ENCODE data around the gene CPA2.

CPA2 gene

GRCh38 chr7:130266258-130266960, at the start of gene CPA2:
CPA2 (plus strand) TSS chr7:130266863; CDS start chr7:130266882, 19 bp downstream.
- H3K9me3 ChIP-seq, result no peaks in the 10 kb centered on the region
- H3K4me1 ChIP-seq (ENCODE audit: control insufficient read depth in 1 of 2, insufficient read depth in 1 of 2, low read depth in 1 of 2, low read length in 1 of 2), result no peaks in the 10 kb centered on the region
- TF ChIP-seq CTCF (IDR thresholded peaks at IDR 0.05), result no peak
- no peak within 1 kb of the TSS for H3K4me3 ChIP-seq (ENCODE audit: low read depth in 1 of 2, low read length in 1 of 2)
- no peaks in the 10 kb centered on the region for H3K36me3 ChIP-seq
- H3K27ac ChIP-seq, result no peak within 1 kb of the TSS
- H3K27me3 ChIP-seq, result no peaks in the 10 kb centered on the region

GRCh38 chr7:130218806-130219620, 47.6 kb upstream of the CPA2 start:
- no peaks in the 10 kb centered on the region for H3K36me3 ChIP-seq
- no peaks in the 10 kb centered on the region for H3K4me1 ChIP-seq (ENCODE audit: control insufficient read depth in 1 of 2, insufficient read depth in 1 of 2, low read depth in 1 of 2, low read length in 1 of 2)
- H3K27ac ChIP-seq, result no peak overlapping the region
- H3K4me3 ChIP-seq (ENCODE audit: low read depth in 1 of 2, low read length in 1 of 2), result no peak overlapping the region
- no peaks in the 10 kb centered on the region for H3K9me3 ChIP-seq
- H3K27me3 ChIP-seq, result no peaks in the 10 kb centered on the region
- TF ChIP-seq CTCF (IDR thresholded peaks at IDR 0.05), result no peak

GRCh38 chr7:130219871-130220270, 46.8 kb upstream of the CPA2 start:
- Histone ChIP-seq H3K27me3 (no peaks in the 10 kb centered on the region), H3K4me1 (ENCODE audit: control insufficient read depth in 1 of 2, insufficient read depth in 1 of 2, low read depth in 1 of 2, low read length in 1 of 2) (no peaks in the 10 kb centered on the region), H3K27ac (no peak overlapping the region), H3K4me3 (ENCODE audit: low read depth in 1 of 2, low read length in 1 of 2) (no peak overlapping the region), H3K9me3 (no peaks in the 10 kb centered on the region), H3K36me3 (no peaks in the 10 kb centered on the region)
- TF ChIP-seq CTCF (IDR thresholded peaks at IDR 0.05), result no peak

- H3K27ac ChIP-seq, result no peak overlapping the region
- no peak for TF ChIP-seq CTCF (IDR thresholded peaks at IDR 0.05)
- H3K27me3 ChIP-seq, result no peaks in the 10 kb centered on the region
- no peaks in the 10 kb centered on the region for H3K9me3 ChIP-seq
- no peaks in the 10 kb centered on the region for H3K36me3 ChIP-seq
- no peak overlapping the region for H3K4me3 ChIP-seq (ENCODE audit: low read depth in 1 of 2, low read length in 1 of 2)
- no peaks in the 10 kb centered on the region for H3K4me1 ChIP-seq (ENCODE audit: control insufficient read depth in 1 of 2, insufficient read depth in 1 of 2, low read depth in 1 of 2, low read length in 1 of 2)
These were observed 44.9 kb upstream of the CPA2 start for GRCh38 chr7:130221746-130222145.

GRCh38 chr7:130223646-130224045, 43.0 kb upstream of the CPA2 start:
- H3K4me1 ChIP-seq (ENCODE audit: control insufficient read depth in 1 of 2, insufficient read depth in 1 of 2, low read depth in 1 of 2, low read length in 1 of 2), result no peaks in the 10 kb centered on the region
- no peaks in the 10 kb centered on the region for H3K27me3 ChIP-seq
- no peak overlapping the region for H3K27ac ChIP-seq
- no peaks in the 10 kb centered on the region for H3K36me3 ChIP-seq
- TF ChIP-seq CTCF (IDR thresholded peaks at IDR 0.05), result no peak
- H3K4me3 ChIP-seq (ENCODE audit: low read depth in 1 of 2, low read length in 1 of 2), result no peak overlapping the region
- H3K9me3 ChIP-seq, result no peaks in the 10 kb centered on the region

All from neutrophil (primary cell).